K562 (cell line): ENCODE results near the gene ASIC1. TPM values are rescaled to one million over a fixed set of nuclear protein-coding genes. Genes with fewer than 3 reads are reported as not detected.

Experiments used
- ARID1B ChIP-seq: fragments of 450-650 bp; IDR thresholded peaks from 2 replicates; pipeline ENCODE4 v1.6.1; 2016; ENCODE audit warnings: antibody characterized with exemption, mild to moderate bottlenecking, inconsistent platforms
- BCL6 ChIP-seq: fragments of 250-450 bp; sonication (Bioruptor Pico); IDR thresholded peaks from 2 replicates; pipeline ENCODE4 v1.4.0; 2020
- DEAF1 ChIP-seq: fragments of 450-650 bp; formaldehyde crosslinking; IDR thresholded peaks from 2 replicates; pipeline ENCODE4 v1.4.0; 2020; ENCODE audit warnings: mild to moderate bottlenecking, moderate library complexity
- LARP7 ChIP-seq: fragments of 450-650 bp; IDR thresholded peaks from 2 replicates; pipeline ENCODE4 v1.6.1; 2016
- MEIS2 ChIP-seq: fragments of 450-650 bp; IDR thresholded peaks from 2 replicates; pipeline ENCODE4 v1.6.1; 2014; ENCODE audit warnings: mild to moderate bottlenecking; ENCODE audit not compliant: partially characterized antibody
- NR1H2 ChIP-seq: sonication (generic); formaldehyde crosslinking; IDR thresholded peaks from 2 replicates; pipeline ENCODE4 v1.4.0; 2020; ENCODE audit warnings: mild to moderate bottlenecking, missing genetic modification reagents
- POLR2H ChIP-seq: IDR thresholded peaks from 2 replicates; pipeline ENCODE4 v1.6.1; 2016; ENCODE audit warnings: missing genetic modification characterization, low read depth, mild to moderate bottlenecking, control low read depth, missing compliant biosample characterization, moderate library complexity
- RBM25 ChIP-seq: fragments of 200-400 bp; formaldehyde crosslinking; IDR thresholded peaks from 2 replicates; pipeline ENCODE4 v1.6.1; 2018; ENCODE audit warnings: low read length, low read depth, moderate library complexity; ENCODE audit not compliant: severe bottlenecking
- RCOR1 ChIP-seq, 2 experiments: IDR thresholded peaks; 2 replicates each; pipeline ENCODE4 v1.6.1; 2012; ENCODE audit warnings: low read depth in 2 of 2, low read length in 2 of 2, borderline replicate concordance in 1 of 2, improper control_type of control experiment in 1 of 2
- RREB1 ChIP-seq: fragments of 250-450 bp; sonication (Bioruptor Pico); IDR thresholded peaks from 2 replicates; pipeline ENCODE4 v1.4.0; 2020
- SIRT6 ChIP-seq: IDR thresholded peaks from one replicate; pipeline ENCODE4 v1.6.1; 2012; ENCODE audit warnings: low read depth, mild to moderate bottlenecking, control low read depth, inconsistent platforms, low read length, moderate library complexity
- SMAD1 ChIP-seq: fragments of 150-350 bp; IDR thresholded peaks from 2 replicates; pipeline ENCODE4 v1.6.1; 2014; ENCODE audit warnings: low read length, low read depth; ENCODE audit not compliant: partially characterized antibody
- ZHX1 ChIP-seq: fragments of 150-350 bp; conservative IDR thresholded peaks from 2 replicates; pipeline ENCODE4 v1.6.1; 2014; ENCODE audit warnings: low read length
- ZKSCAN8 ChIP-seq: fragments of 200-800 bp; sonication (Bioruptor generic); IDR thresholded peaks from 2 replicates; pipeline ENCODE4 v1.6.1; 2016; ENCODE audit warnings: missing genetic modification characterization, missing compliant biosample characterization
- ZNF175 ChIP-seq: fragments of 200-800 bp; sonication (Bioruptor generic); IDR thresholded peaks from 2 replicates; pipeline ENCODE4 v1.6.1; 2016; ENCODE audit warnings: low read depth, mild to moderate bottlenecking, missing genetic modification characterization, missing compliant biosample characterization
- ZNF316 ChIP-seq: fragments of 450-650 bp; IDR thresholded peaks from 2 replicates; pipeline ENCODE4 v1.6.1; 2016
- ZNF449 ChIP-seq: fragments of 250-450 bp; sonication (Bioruptor Pico); IDR thresholded peaks from 2 replicates; pipeline ENCODE4 v1.8.0; 2022; ENCODE audit warnings: moderate library complexity, mild to moderate bottlenecking, inconsistent platforms
- ZNF766 ChIP-seq: fragments of 200-800 bp; sonication (Bioruptor generic); conservative IDR thresholded peaks from 2 replicates; pipeline ENCODE4 v1.6.1; 2016; ENCODE audit warnings: missing genetic modification characterization, missing compliant biosample characterization
- polyA plus RNA-seq, 8 experiments: library from polyadenylated mRNA; depleted of rRNA in 4 of 8; stranded (reverse) in 5 of 8; unstranded in 3 of 8; fragments of >200 nt; fragmentation: Nextera tagmentation in 2 of 8; fragmentation: Illumina TruSeq in 1 of 8; extraction: Ambion mirVana in 2 of 8; extraction: Trizol in 1 of 8; gene quantifications; 2 replicates each; pipeline versions ENCODE4 v1.2.1 to v1.2.3, GENCODE V29; 2011 to 2014; ENCODE audit warnings: inconsistent platforms in 1 of 8, missing spikeins in 1 of 8
- total RNA-seq, 7 experiments: library from RNA; depleted of rRNA in 6 of 7; stranded (reverse); fragments of >200 nt in 6 of 7; fragmentation: Illumina TruSeq in 2 of 7; extraction: Trizol in 2 of 7; gene quantifications; 2 replicates each; pipeline versions ENCODE4 v1.2.1 to v1.2.3, GENCODE V29; 2011 to 2021; ENCODE audit warnings: low replicate concordance in 1 of 7

ASIC1 gene
- total and polyA plus RNA-seq, 9 of the 15 experiments (the other 6 are each of a cell fraction or from before 2014, with no cell fraction given): 0.01 to 1.7 (median 0.45) TPM

GRCh38 chr12:50018968-50019367 lies 38.4 kb upstream of the ASIC1 start (continued):
- TF ChIP-seq ZHX1: no peak
- TF ChIP-seq ZNF316: peak; percentile 23; the same call in 1 of the 2 replicates
- TF ChIP-seq ARID1B: peak; percentile 62
- TF ChIP-seq ZNF449 (CRISPR knock-in tag): no peak
- no peak for TF ChIP-seq SMAD1
- TF ChIP-seq NR1H2: no peak
- TF ChIP-seq ZNF175 (CRISPR knock-in tag): no peak
- TF ChIP-seq ZNF766 (CRISPR knock-in tag): no peak
- no peak for TF ChIP-seq POLR2H (tag)
- no peak for TF ChIP-seq SIRT6
- TF ChIP-seq RREB1 (CRISPR knock-in tag): no peak
- no peak for TF ChIP-seq BCL6 (CRISPR knock-in tag)
- peak in 1 of 2 experiments; percentile 81; a peak in 1 of 4 replicates for TF ChIP-seq RCOR1 (IDR thresholded peaks at IDR 0.05; ENCODE audit: borderline replicate concordance in 1 of 2, low read depth in 2 of 2, low read length in 2 of 2)
- no peak for TF ChIP-seq DEAF1 (CRISPR knock-in tag)
- TF ChIP-seq MEIS2: peak; percentile 89
- no peak for TF ChIP-seq LARP7
- TF ChIP-seq ZKSCAN8 (CRISPR knock-in tag): no peak
- TF ChIP-seq RBM25: no peak
